ENCODE data around the gene NDUFV2. TPM values are rescaled to one million over a fixed set of nuclear protein-coding genes. Genes with fewer than 3 reads are reported as not detected.
A peak's percentile ranks its signal among the peaks of the same experiment; 100 is the strongest.

The NDUFV2 gene
- total RNA-seq, 1 experiment from 2014 or later, result 221 TPM

DNA sequence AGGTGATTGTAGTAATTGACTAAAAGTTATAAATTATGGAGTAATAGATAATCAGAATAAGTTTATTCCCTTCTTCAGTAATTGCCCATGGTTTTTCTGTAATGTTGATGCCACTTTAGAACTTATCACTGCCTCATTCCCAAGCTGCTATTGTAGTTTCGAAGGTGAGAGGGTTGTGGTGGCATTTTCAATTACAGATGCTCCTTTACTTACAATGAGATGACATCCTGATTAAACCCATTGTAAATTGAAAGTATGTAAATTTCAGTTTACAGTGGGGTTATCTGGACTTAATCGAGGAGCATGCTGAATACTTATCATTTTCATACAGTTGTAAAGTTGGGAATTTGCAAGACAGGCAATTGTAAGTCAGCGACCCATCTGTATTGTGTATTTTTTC, 2.9 kb downstream of the NDUFV2 start:
- DNase-seq (ENCODE audit: low read depth, low spot score), result no peak

DNA sequence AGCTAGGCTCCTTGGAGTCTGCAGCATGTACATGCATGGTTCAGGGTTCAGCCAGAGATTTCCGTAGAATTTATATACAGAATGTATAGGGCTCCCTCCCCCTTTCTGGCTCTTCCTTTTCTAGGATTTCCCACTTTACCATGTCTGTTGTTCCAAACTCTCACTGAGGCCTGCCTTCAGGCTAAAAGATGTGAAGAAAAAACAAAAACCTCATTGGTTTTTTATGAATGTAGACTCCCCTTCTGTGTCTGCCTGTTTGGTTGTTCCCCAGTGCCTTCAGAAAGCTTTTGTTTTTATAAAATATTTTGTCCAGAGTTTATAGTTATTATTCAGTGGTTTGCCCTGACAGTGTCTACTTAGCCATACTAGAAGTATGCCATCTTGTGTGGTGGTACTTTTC, 3.6 kb downstream of the NDUFV2 start:
- no peak for DNase-seq (ENCODE audit: low read depth, low spot score)
- in situ Hi-C loops (cut with HindIII; ENCODE audit: low pct_unique_long_range_greater_than_20kb, low sequenced_read_pairs), result no loop called here

More for the DNA sequence above, 2.9 kb downstream of the NDUFV2 start:
- in situ Hi-C loops (cut with HindIII; ENCODE audit: low pct_unique_long_range_greater_than_20kb, low sequenced_read_pairs), result no loop called here

DNA sequence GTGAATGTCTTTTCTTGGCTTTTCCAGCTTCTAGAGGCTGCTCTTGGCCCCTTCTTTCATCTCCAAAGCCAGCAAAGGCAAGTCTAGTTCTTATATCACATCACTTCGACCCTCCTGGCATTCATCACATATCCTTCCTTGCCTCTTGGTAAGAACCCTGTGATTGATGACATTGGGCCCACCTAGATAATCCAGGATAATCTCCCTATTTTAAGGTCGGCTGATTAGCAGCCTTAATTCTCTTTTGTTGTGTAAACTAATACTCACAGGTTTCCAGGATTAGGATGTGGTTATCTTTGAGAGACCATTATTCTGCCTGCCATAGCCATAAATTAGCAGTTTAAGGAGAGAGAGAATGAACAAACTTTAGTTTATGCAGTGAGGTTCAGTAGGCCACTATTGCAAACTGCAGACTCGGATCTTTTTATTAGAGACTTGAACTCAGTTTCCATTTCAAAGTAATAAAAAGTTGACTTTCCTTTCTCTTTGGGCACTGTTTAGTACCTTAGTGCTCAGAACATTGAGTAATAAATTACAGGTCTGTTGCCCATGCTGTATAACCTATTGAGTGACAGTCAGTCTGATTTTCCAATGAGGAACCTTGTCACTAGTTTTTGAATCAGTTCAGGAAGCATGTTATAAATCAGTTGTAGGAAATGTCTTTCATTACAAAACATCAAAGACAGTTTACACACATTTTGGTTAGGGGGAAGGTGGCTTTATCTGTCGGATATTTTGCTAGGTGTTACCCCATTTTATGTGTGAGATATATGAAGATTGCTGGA, 4.5 kb downstream of the NDUFV2 start:
- in situ Hi-C loops (cut with HindIII; ENCODE audit: low pct_unique_long_range_greater_than_20kb, low sequenced_read_pairs), result no loop called here
- DNase-seq (ENCODE audit: low read depth, low spot score), result no peak

DNA sequence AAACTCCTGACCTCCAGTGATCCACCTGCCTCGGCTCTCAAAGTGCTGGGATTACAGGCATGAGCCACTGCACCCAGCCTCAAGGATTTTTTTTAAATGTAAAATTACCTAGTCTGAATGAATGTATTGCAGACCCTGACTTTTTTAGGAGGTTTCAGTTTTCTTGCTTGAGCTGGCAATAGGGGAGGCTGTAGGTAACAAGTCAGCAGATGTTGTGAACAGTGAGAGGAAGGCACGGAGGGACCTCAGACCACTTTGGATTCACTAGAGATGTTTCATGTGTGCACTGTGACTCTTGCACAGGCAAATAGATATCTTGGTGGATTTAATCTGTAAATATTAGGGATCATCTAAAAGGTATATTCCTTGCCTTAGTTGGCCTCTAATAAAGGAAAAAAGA, 6.4 kb downstream of the NDUFV2 start:
- in situ Hi-C loops (cut with HindIII; ENCODE audit: low pct_unique_long_range_greater_than_20kb, low sequenced_read_pairs), result no loop called here

DNA sequence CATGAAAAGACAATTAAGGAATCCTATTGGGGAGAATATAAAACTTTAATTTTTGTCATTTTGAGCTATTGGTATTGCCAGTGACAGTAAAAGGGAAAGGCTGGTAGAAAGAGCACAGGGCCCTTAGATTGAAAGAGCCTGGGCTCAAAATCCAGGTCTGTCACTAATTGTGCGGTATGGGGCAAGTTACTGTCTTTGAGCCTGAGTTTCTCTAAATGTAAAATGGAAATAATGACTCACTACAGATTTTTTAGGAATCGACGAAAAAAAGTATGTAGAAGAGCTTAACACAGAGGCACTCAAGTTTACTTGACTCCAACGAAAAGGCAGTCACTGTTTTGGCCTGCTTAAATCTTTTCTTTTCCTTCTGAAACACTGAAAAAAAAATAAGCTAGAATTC, 7.0 kb downstream of the NDUFV2 start:
- in situ Hi-C loops (cut with HindIII; ENCODE audit: low pct_unique_long_range_greater_than_20kb, low sequenced_read_pairs), result no loop called here
- DNase-seq (ENCODE audit: low read depth, low spot score), result no peak

More for the DNA sequence above, 6.4 kb downstream of the NDUFV2 start:
- no peak for DNase-seq (ENCODE audit: low read depth, low spot score)

DNA sequence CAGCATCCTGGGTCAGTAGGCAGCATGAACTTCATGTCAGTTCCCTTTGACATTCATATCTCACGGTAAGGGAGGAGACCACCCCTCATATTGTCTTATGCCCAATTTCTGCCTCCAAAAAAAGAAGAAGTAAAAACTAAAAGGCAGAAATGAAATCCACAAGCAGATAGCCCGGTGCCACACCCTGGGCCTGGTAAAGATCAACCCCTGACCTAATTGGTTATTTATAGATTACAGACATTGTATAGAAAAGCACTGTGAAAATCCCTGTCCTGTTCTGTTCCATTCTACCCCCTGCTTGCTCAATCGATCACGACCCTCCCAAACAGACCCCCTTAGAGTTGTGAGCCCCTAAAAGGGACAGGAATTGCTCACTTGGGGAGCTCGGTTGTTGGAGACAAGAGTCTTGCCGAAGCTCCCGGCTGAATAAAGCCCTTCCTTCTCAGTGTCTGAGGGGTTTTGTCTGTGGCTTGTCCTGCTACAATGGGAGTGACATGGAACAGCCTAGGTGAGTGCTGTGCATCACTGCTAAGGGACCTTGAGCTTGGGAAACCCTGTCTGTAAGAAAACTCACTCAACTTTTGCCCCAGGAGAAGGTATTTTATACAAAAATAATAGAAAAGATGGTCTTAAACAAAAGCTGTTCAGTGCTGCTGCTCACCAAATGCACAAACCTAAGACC, 11.1 kb downstream of the NDUFV2 start:
- no peak for DNase-seq (ENCODE audit: low read depth, low spot score)
- in situ Hi-C loops (cut with HindIII; ENCODE audit: low pct_unique_long_range_greater_than_20kb, low sequenced_read_pairs), result no loop called here

DNA sequence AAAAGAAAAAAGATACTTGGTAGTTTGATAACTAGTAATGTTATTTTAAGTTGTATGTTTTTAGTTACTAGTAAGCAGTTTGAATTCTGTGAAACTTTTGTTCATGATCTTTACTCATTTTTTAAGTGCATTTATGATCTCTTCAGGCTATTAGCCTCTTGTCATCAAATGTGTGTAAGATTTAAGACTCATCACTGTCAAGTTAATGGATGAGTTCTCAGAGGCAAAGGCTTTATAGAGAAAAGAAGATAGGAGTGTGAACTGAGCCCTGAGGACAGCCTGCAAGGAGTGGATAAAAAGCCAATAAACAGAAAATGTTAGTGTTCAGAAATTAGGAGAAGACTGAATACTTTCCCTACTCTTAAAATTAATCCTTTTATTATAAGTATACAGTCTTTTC, 13.5 kb downstream of the NDUFV2 start:
- no peak for DNase-seq (ENCODE audit: low read depth, low spot score)
- in situ Hi-C loops (cut with HindIII; ENCODE audit: low pct_unique_long_range_greater_than_20kb, low sequenced_read_pairs), result no loop called here

DNA sequence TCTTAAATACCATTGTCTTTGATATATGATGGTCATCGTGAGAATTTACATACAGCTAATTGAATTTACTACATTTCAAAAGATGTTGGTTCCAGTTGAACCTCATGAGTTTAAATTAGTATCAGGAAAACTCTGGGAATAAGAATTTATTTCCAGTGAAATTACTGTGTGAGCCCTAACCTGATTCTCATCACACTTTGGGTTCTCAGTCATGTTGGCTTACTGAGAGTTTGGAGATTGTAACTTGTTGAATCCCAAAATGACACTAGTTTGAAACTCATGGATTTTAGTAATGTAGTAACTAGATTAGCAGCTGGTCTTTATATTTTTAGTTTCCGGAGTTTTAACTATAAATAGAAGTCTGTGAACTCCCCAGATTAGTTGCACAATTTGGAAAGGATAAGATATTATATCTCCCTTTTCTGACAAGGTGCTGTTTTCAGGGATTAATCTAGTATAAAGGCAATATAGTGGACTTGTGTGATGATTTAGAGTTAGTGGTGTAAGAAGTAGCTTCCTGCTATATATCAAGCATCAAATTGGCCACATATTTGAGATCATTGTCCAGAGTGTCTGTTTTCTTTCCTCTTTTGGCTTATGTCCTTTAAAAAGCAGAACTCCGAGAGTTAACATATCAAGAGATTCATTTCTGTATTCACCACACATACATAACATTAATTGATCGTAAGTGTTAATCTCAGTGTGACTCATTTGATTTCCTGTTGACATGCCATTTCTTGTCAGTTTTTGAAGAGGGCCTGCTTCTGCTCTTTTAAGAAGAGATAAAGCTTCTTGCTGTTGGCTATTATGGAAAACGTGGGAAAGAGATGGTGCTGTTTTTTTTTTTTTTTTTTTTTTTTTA, 15.7 kb downstream of the NDUFV2 start:
- in situ Hi-C loops (cut with HindIII; ENCODE audit: low pct_unique_long_range_greater_than_20kb, low sequenced_read_pairs), result no loop called here

DNA sequence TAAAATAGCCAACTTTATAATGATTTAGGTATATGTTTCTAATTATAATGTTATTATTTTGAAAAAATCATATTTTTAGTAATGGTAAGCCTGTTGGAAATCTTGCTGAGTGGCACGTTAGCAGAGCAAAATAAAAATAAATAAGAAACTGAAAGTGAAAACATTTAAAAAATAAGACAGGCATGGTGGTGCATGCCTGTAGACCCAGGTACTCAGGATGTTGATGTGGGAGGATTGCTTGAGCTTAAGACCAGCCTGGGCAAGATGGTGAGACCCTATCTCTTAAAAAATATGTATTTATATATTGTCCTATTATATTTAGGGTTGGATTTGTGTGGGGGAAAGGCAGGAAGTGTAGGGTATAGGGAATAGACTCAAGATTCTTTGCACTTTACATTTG, 18.3 kb downstream of the NDUFV2 start:
- DNase-seq (ENCODE audit: low read depth, low spot score), result no peak
- in situ Hi-C loops (cut with HindIII; ENCODE audit: low pct_unique_long_range_greater_than_20kb, low sequenced_read_pairs), result no loop called here

More for the DNA sequence above, 15.7 kb downstream of the NDUFV2 start:
- DNase-seq (ENCODE audit: low read depth, low spot score), result no peak

DNA sequence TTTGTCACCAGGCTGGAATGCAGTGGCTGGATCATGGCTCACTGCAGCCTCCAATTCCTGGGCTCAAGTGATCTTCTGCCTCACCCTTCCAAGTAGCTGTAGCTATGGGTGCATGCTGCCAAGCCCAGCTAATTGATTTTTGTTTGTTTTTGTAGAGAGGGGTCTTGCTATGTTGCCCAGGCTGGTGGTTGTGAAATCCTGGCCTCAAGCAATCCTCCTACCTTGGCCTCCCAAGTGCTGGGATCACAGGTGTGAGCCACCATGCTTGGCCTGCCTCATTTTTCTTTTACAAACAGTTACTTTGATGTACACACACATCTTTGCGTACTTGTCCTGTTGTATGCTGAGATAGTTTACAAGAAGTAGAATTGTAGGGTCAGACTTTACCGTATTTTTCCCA, 21.0 kb downstream of the NDUFV2 start:
- in situ Hi-C loops (cut with HindIII; ENCODE audit: low pct_unique_long_range_greater_than_20kb, low sequenced_read_pairs), result no loop called here
- DNase-seq (ENCODE audit: low read depth, low spot score), result no peak

DNA sequence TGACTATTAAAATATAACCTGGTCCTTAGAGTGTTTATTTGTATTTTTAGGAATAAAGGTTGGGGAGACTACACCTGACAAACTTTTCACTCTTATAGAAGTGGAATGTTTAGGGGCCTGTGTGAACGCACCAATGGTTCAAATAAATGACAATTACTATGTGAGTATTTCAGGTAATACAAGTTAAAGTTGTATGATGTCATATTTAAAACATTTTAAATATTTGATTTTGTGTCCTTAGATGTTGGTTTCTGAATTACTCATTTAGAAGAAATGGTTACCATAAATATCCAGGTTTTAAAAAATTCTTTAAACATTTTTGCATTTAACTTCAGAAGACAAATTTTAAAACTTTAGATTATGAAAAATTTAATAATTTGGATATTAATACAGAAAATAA, 22.3 kb downstream of the NDUFV2 start:
- in situ Hi-C loops (cut with HindIII; ENCODE audit: low pct_unique_long_range_greater_than_20kb, low sequenced_read_pairs), result no loop called here
- no peak for DNase-seq (ENCODE audit: low read depth, low spot score)

DNA sequence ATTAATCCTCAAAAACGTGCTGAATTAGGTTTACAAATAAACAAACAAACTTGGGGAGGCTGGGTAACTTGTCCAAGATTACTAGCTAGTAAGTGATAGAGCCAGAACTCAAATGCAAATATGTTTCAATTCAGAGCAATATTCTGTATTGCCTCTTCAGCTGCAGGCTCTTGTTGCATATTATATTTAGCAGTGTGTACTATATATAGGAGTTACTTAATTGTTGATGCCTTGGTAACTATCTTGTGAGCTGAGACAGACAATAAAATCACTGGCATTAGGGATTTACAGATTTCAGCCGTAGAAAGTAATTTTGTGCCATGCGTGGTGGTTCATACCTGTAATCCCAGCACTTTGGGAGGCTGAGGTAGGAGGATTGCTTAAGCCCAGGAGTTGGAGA, 23.8 kb downstream of the NDUFV2 start:
- in situ Hi-C loops (cut with HindIII; ENCODE audit: low pct_unique_long_range_greater_than_20kb, low sequenced_read_pairs), result no loop called here
- DNase-seq (ENCODE audit: low read depth, low spot score), result no peak

DNA sequence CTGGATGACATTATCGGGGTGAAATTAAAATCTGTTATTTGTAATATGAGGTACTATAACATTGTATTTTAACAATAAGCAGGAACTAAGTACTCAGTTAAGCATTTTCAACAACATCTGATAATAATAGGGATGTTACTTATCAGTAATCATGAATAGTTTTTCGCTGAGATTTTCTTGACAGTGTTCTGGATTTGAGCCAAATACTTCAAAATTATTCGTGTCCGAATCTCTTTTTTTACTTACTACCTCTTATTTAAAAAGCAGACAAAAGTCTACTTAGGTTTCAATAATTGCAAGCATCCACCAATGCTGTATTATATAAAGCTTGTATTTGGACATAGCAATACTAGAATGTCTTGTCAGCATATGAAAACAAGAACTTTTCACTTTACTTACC, 27.7 kb downstream of the NDUFV2 start:
- in situ Hi-C loops (cut with HindIII; ENCODE audit: low pct_unique_long_range_greater_than_20kb, low sequenced_read_pairs), result no loop called here
- DNase-seq (ENCODE audit: low read depth, low spot score), result no peak

DNA sequence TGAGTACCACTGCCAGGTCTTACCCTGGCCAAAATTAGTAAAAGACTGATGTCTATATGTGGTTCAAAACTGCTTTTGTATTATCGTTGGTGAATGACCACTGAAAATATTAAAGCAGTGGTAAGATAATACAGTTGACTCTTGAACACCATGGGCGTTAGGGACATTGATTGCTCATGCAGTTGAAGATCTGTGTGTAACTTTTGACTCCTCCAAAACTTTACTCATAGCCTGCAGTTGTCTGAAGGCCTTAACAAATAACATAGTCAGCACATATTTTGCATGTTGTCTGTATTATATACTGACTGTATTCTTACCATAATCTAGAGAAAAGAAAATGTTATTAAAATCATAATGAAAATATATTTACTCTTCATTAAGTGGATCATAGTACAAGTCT, 28.3 kb downstream of the NDUFV2 start:
- DNase-seq (ENCODE audit: low read depth, low spot score), result no peak

DNA sequence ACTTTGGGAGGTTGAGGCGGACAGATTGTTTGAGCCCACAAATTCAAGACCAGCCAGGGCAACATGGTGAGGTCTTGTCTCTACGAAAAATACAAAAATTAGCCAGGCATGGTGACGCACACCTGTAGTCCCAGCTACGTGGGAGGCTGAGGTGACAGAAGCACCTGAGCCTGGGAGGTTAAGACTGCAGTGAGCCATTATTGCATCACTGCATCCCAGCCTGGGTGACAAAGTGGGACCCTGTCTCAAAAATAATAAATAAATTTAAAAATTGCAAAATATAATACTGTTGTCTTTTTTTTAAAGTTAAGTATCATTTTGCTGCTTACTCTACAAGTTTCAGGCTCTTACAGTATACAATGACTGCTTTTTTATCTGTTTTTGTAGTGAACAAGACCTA, 30.1 kb downstream of the NDUFV2 start:
- no peak for DNase-seq (ENCODE audit: low read depth, low spot score)
- in situ Hi-C loops (cut with HindIII; ENCODE audit: low pct_unique_long_range_greater_than_20kb, low sequenced_read_pairs), result no loop called here

More for the DNA sequence above, 28.3 kb downstream of the NDUFV2 start:
- in situ Hi-C loops (cut with HindIII; ENCODE audit: low pct_unique_long_range_greater_than_20kb, low sequenced_read_pairs), result no loop called here

DNA sequence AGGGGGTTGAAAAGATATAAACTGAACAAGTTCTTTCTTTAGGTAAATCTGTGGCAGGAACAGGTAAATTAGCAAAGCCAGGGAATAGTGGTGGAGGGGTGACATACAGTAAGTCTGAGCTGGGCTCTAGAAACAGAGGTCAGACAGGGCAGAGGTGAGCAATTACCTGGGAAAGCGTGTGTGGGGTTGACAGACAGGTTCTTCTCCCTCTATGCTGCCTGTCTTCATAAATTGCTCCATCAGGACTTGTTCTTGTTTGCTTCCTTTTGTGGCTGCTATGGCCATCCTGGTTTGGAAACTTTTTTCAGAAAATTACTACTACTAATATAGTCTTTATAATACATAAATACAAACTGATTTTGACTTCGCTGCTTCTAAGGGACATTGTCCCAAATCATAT, 30.7 kb downstream of the NDUFV2 start:
- no peak for DNase-seq (ENCODE audit: low read depth, low spot score)
- in situ Hi-C loops (cut with HindIII; ENCODE audit: low pct_unique_long_range_greater_than_20kb, low sequenced_read_pairs), result no loop called here

DNA sequence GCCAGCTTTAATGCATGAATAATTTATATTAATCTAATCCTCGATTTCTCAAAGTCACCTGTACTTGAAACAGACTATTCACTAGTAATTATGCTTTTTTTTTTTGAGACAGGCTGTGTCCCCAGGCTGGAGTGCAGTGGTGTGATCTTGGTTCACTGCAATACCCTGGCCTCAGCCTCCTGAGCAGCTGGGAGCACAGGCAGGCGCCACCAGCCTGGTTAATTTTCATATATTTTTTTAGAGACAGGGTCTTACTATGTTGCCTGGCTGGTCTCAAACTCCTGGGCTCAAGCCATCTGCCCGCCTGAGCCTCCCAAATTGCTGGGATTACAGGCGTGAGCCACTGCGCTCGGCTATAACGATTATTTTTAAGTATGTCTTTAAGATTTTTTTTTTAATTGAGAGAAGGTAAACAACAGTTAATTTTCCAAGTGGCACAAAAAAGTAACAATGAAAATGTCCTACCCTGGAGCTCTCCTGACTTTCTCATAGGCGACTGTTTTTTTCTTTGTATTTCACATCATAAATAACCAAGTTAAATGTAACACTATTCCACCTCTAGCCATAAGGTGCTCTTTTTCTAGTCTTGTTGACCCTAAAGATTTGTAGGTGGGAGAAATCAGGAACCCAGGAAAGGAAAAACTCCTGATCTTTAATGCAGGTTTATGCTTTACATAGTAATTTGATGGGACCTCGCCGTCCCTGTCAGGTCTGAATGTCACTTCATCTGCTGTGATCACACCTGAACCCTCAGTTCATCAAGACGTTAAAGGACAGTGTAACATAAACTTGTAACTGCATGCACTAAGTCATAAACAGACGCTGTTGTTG, 32.8 kb downstream of the NDUFV2 start:
- in situ Hi-C loops (cut with HindIII; ENCODE audit: low pct_unique_long_range_greater_than_20kb, low sequenced_read_pairs), result no loop called here

DNA sequence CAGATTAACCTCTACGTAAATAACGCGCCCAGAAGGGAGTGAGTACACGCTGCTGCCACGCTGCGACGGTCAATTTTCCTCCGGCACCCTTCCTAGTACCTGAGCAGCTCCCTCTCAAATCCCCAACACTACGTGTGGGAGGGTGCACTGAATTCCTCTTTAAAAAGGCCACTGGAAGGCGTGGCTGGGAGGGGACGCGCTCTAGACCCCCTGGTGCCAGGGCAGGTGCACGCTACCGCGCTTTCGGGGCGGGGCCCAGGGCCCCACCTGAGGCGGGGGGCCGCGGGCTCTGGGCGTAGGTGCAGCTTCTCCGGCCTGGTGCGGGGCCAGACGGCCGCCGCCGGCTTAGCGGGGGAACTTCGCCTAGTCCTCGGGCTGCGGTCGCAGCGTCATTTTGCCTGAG, 33.4 kb downstream of the NDUFV2 start:
- in situ Hi-C loops (cut with HindIII; ENCODE audit: low pct_unique_long_range_greater_than_20kb, low sequenced_read_pairs), result no loop called here
- DNase-seq (ENCODE audit: low read depth, low spot score), result peak; percentile 36

More for the DNA sequence above, 32.8 kb downstream of the NDUFV2 start:
- DNase-seq (ENCODE audit: low read depth, low spot score), result no peak
